Smooth muscle cell (in vitro differentiated cells): ENCODE results near the gene FERMT3. TPM values are rescaled to one million over a fixed set of nuclear protein-coding genes. Genes with fewer than 3 reads are reported as not detected.

ENCODE experiments used
- DNase-seq: peaks from one replicate; lab custom pipeline; 2025; ENCODE audit not compliant: unreplicated experiment; lab: John Stamatoyannopoulos, UW
- H2AFZ ChIP-seq: fragments of 200-600 bp; sonication (generic); 2 replicates; pipeline ENCODE4 v1.6.0; 2016; ENCODE audit warnings: antibody characterized with exemption, low read depth, mild to moderate bottlenecking
- H3F3A ChIP-seq: fragments of 200-600 bp; sonication (generic); 2 replicates; pipeline ENCODE4 v1.6.0; 2017; ENCODE audit warnings: antibody characterized with exemption, low read depth
- H3K27ac ChIP-seq: fragments of 200-600 bp; sonication (generic); 2 replicates; pipeline ENCODE4 v1.5.1; 2016; ENCODE audit warnings: low read depth, mild to moderate bottlenecking
- H3K27me3 ChIP-seq: fragments of 200-600 bp; sonication (generic); 2 replicates; pipeline ENCODE4 v1.6.1; 2016; ENCODE audit warnings: low read depth, mild to moderate bottlenecking
- H3K36me3 ChIP-seq: fragments of 200-600 bp; sonication (generic); 2 replicates; pipeline ENCODE4 v1.5.1; 2016; ENCODE audit warnings: low read depth
- H3K4me1 ChIP-seq: fragments of 200-600 bp; sonication (generic); 2 replicates; pipeline ENCODE4 v1.5.1; 2016; ENCODE audit warnings: low read depth
- H3K4me2 ChIP-seq: fragments of 200-600 bp; sonication (generic); 2 replicates; pipeline ENCODE4 v1.6.0; 2016; ENCODE audit warnings: mild to moderate bottlenecking
- H3K4me3 ChIP-seq: fragments of 200-600 bp; sonication (generic); 2 replicates; pipeline ENCODE4 v1.5.1; 2016; ENCODE audit warnings: mild to moderate bottlenecking
- H3K79me2 ChIP-seq: fragments of 200-600 bp; sonication (generic); 2 replicates; pipeline ENCODE4 v1.6.0; 2016; ENCODE audit warnings: low read depth, mild to moderate bottlenecking
- H3K9ac ChIP-seq: fragments of 200-600 bp; sonication (generic); 2 replicates; pipeline ENCODE4 v1.6.0; 2016; ENCODE audit warnings: low read depth
- H3K9me3 ChIP-seq: fragments of 200-600 bp; sonication (generic); replicated peaks from 2 replicates; pipeline ENCODE4 v1.5.1; 2016; ENCODE audit warnings: low read depth
- H4K20me1 ChIP-seq: fragments of 200-600 bp; sonication (generic); 2 replicates; pipeline ENCODE4 v1.6.0; 2016; ENCODE audit warnings: low read depth
- CTCF ChIP-seq: fragments of 200-600 bp; sonication (generic); IDR thresholded peaks from 2 replicates; pipeline ENCODE4 v1.5.1; 2017; ENCODE audit warnings: borderline replicate concordance, mild to moderate bottlenecking, antibody characterized with exemption; ENCODE audit not compliant: insufficient read depth, poor library complexity, severe bottlenecking
- WGBS: methylation state at CpG from one replicate; pipeline ENCODE4 v1.1.7; 2016; ENCODE audit warnings: low lambda C conversion rate; 5-methylcytosine and 5-hydroxymethylcytosine counted together
- polyA plus RNA-seq: library from polyadenylated mRNA; unstranded; fragments of >200 nt; fragmentation: Nextera tagmentation; extraction: Ambion mirVana; gene quantifications from 2 replicates; pipeline ENCODE4 v1.2.1, GENCODE V29; 2016
- total RNA-seq: library from RNA; depleted of rRNA; stranded (reverse); fragments of >200 nt; gene quantifications from 2 replicates; pipeline ENCODE4 v1.2.3, GENCODE V29; 2014

Gene FERMT3
- total and polyA plus RNA-seq, 2 experiments from 2014 or later = 1.2 to 3.7 TPM

- Histone ChIP-seq H3K4me1 (no peaks in the 10 kb centered on the region), H3K4me3 (no peak overlapping the region), H4K20me1 (peaks cover 1% of the 10 kb centered on the region), H3K36me3 (no peaks in the 10 kb centered on the region), H3K27ac (no peak overlapping the region), H3F3A (no peaks in the 10 kb centered on the region), H3K9ac (no peak overlapping the region), H3K9me3 (no peaks in the 10 kb centered on the region), H2AFZ (no peak overlapping the region), H3K27me3 (no peaks in the 10 kb centered on the region), H3K4me2 (no peak overlapping the region), H3K79me2 (no peaks in the 10 kb centered on the region)
- no peak for TF ChIP-seq CTCF
- no peak for DNase-seq
- WGBS = 99% methylated on average over 11 of the region's 18 CpGs
Measured at GRCh38 chr11:64261556-64262080, 55.1 kb downstream of the FERMT3 start.

- no peak overlapping the region for H3K4me3 ChIP-seq
- peak overlapping the region; percentile 44 for H3K27ac ChIP-seq
- no peak overlapping the region for H2AFZ ChIP-seq
- H3K79me2 ChIP-seq = no peaks in the 10 kb centered on the region
- no peak overlapping the region for H3K4me2 ChIP-seq
- 96% methylated on average over 41 of the region's 42 CpGs for WGBS
- no peak overlapping the region for H3K9ac ChIP-seq
- no peaks in the 10 kb centered on the region for H3K27me3 ChIP-seq
- H3F3A ChIP-seq = no peaks in the 10 kb centered on the region
- no peaks in the 10 kb centered on the region for H4K20me1 ChIP-seq
- no peaks in the 10 kb centered on the region for H3K4me1 ChIP-seq
- H3K36me3 ChIP-seq = no peaks in the 10 kb centered on the region
- H3K9me3 ChIP-seq = no peaks in the 10 kb centered on the region
- no peak for DNase-seq
- no peak for TF ChIP-seq CTCF
Measured at GRCh38 chr11:64262271-64263002, 55.9 kb downstream of the FERMT3 start.

GRCh38 chr11:64263021-64263946 lies 56.8 kb downstream of the FERMT3 start:
- H3K9me3 ChIP-seq = no peaks in the 10 kb centered on the region
- H3K9ac ChIP-seq = no peak overlapping the region
- H3K4me1 ChIP-seq = no peaks in the 10 kb centered on the region
- 58% methylated on average over 29 of the region's 29 CpGs for WGBS
- no peak overlapping the region for H3K4me3 ChIP-seq
- H3K27me3 ChIP-seq = no peaks in the 10 kb centered on the region
- no peak for TF ChIP-seq CTCF
- H3K27ac ChIP-seq = peak overlapping the region; percentile 44
- H2AFZ ChIP-seq = no peak overlapping the region
- no peaks in the 10 kb centered on the region for H4K20me1 ChIP-seq
- H3F3A ChIP-seq = no peaks in the 10 kb centered on the region
- H3K4me2 ChIP-seq = peak overlapping the region; percentile 27
- no peak for DNase-seq
- H3K36me3 ChIP-seq = no peaks in the 10 kb centered on the region
- H3K79me2 ChIP-seq = no peaks in the 10 kb centered on the region
